Activated CD8-positive, alpha-beta memory T cell treated with anti-CD3 and anti-CD28 coated beads for 4 hours (primary cell): ENCODE results near the gene RNF150.

Experiments
- DNase-seq, 2 donors: peaks; one replicate each; pipeline ENCODE4 v3.0.0-alpha.2; 2020; ENCODE audit warnings: low read depth in 2 of 2

Gene RNF150

GRCh38 chr4:141026900-141027299, 106.4 kb downstream of the RNF150 start:
- no peak for DNase-seq

GRCh38 chr4:141023051-141023450, 110.2 kb downstream of the RNF150 start:
- DNase-seq: no peak

GRCh38 chr4:141022111-141022695, 111.1 kb downstream of the RNF150 start:
- no peak for DNase-seq

GRCh38 chr4:141021397-141022110, 111.7 kb downstream of the RNF150 start:
- DNase-seq: no peak

- no peak for DNase-seq
These were observed 112.4 kb downstream of the RNF150 start for GRCh38 chr4:141020801-141021261.

GRCh38 chr4:141019768-141020167, 113.5 kb downstream of the RNF150 start:
- no peak for DNase-seq

- DNase-seq: no peak
These were observed 117.0 kb downstream of the RNF150 start for GRCh38 chr4:141016117-141016798.

- DNase-seq: no peak
These were observed 119.4 kb downstream of the RNF150 start for GRCh38 chr4:141013899-141014298.

GRCh38 chr4:141011901-141012315, 121.4 kb downstream of the RNF150 start:
- DNase-seq: no peak

- no peak for DNase-seq
These were observed 123.3 kb downstream of the RNF150 start for GRCh38 chr4:141009931-141010330.

GRCh38 chr4:141009129-141009528, 124.1 kb downstream of the RNF150 start:
- no peak for DNase-seq

GRCh38 chr4:141006242-141006802, 126.9 kb downstream of the RNF150 start:
- no peak for DNase-seq

- no peak for DNase-seq
These were observed 128.4 kb downstream of the RNF150 start for GRCh38 chr4:141004823-141005222.

- DNase-seq: no peak
These were observed 130.1 kb downstream of the RNF150 start for GRCh38 chr4:141003193-141003592.

GRCh38 chr4:141002323-141002805, 130.9 kb downstream of the RNF150 start:
- DNase-seq: no peak

GRCh38 chr4:140996766-140997165, 136.5 kb downstream of the RNF150 start:
- DNase-seq: no peak

- DNase-seq: no peak
These were observed 138.2 kb downstream of the RNF150 start for GRCh38 chr4:140995058-140995457.

GRCh38 chr4:140994015-140994414, 139.3 kb downstream of the RNF150 start:
- no peak for DNase-seq

- no peak for DNase-seq
These were observed 139.9 kb downstream of the RNF150 start for GRCh38 chr4:140993370-140993769.

- DNase-seq: no peak
These were observed 143.3 kb downstream of the RNF150 start for GRCh38 chr4:140989944-140990343.

GRCh38 chr4:140986045-140986444, 147.2 kb downstream of the RNF150 start:
- no peak for DNase-seq

GRCh38 chr4:140982613-140983340, 150.5 kb downstream of the RNF150 start:
- DNase-seq: no peak
